ENCODE measurements around the gene ZMAT2. TPM values are rescaled to one million over a fixed set of nuclear protein-coding genes. Genes with fewer than 3 reads are reported as not detected.

ZMAT2 gene
- total RNA-seq, 1 experiment from 2014 or later = 62.2 TPM

- no peaks in the 10 kb centered on the region for H3K4me1 ChIP-seq (ENCODE audit: control insufficient read depth, insufficient read depth, low read length)
- no peak for TF ChIP-seq SIN3A (IDR thresholded peaks at IDR 0.05; ENCODE audit: borderline replicate concordance, insufficient read depth, low read depth, low read length)
- no peak for TF ChIP-seq POLR2AphosphoS5 (IDR thresholded peaks at IDR 0.05; ENCODE audit: low read depth, low read length)
- no peak for TF ChIP-seq TCF7L2 (IDR thresholded peaks at IDR 0.05; ENCODE audit: low read depth, low read length)
- TF ChIP-seq REST (IDR thresholded peaks at IDR 0.05; ENCODE audit: insufficient read depth in 1 of 2, low read depth in 2 of 2, low read length in 1 of 2) = no peak
- TF ChIP-seq CTCF (IDR thresholded peaks at IDR 0.05) = no peak
- in situ Hi-C loops (cut with HindIII; ENCODE audit: low pct_unique_long_range_greater_than_20kb, low sequenced_read_pairs) = no loop called here
- peaks cover 14% of the 10 kb centered on the region for H3K36me3 ChIP-seq (ENCODE audit: control insufficient read depth, insufficient read depth, low read length)
- H3K27ac ChIP-seq (ENCODE audit: low read length) = no peak overlapping the region
- DNase-seq (ENCODE audit: low read depth, low spot score) (no peak), ATAC-seq (no peak)
- no TSS peak for BruUV-seq (replicated peaks)
- ChIA-PET CTCF (no interaction called here), POLR2A (interaction anchor here (0.9 kb wide), 1 partner anchor 16 kb away, joined by 3 read pairs; no protein-coding TSS in a partner anchor)
- no peak overlapping the region for H3K4me3 ChIP-seq (ENCODE audit: low read depth in 2 of 2, low read length in 2 of 2)
- no peaks in the 10 kb centered on the region for H3K9me3 ChIP-seq (ENCODE audit: control insufficient read depth, insufficient read depth, low read depth, low read length)
- no peaks in the 10 kb centered on the region for H3K27me3 ChIP-seq (ENCODE audit: control insufficient read depth, insufficient read depth, low read length)
- intact Hi-C loops (cut with micrococcal nuclease; ENCODE audit: unreplicated experiment) = no loop called here
Measured at GRCh38 chr5:140674629-140675028, 25.6 kb upstream of the ZMAT2 start.

- intact Hi-C loops (cut with micrococcal nuclease; ENCODE audit: unreplicated experiment) (no loop called here), in situ Hi-C loops (cut with HindIII; ENCODE audit: low pct_unique_long_range_greater_than_20kb, low sequenced_read_pairs) (no loop called here)
- peaks cover 20% of the 10 kb centered on the region for H3K36me3 ChIP-seq (ENCODE audit: control insufficient read depth, insufficient read depth, low read length)
- no peak overlapping the region for H3K4me3 ChIP-seq (ENCODE audit: low read depth in 2 of 2, low read length in 2 of 2)
- H3K27ac ChIP-seq (ENCODE audit: low read length) = no peak overlapping the region
- no TSS peak for BruUV-seq (replicated peaks)
- ATAC-seq (no peak), DNase-seq (ENCODE audit: low read depth, low spot score) (no peak)
- H3K4me1 ChIP-seq (ENCODE audit: control insufficient read depth, insufficient read depth, low read length) = no peaks in the 10 kb centered on the region
- H3K9me3 ChIP-seq (ENCODE audit: control insufficient read depth, insufficient read depth, low read depth, low read length) = no peaks in the 10 kb centered on the region
- TF ChIP-seq TCF7L2 (IDR thresholded peaks at IDR 0.05; ENCODE audit: low read depth, low read length) (no peak), CTCF (IDR thresholded peaks at IDR 0.05) (no peak), POLR2AphosphoS5 (IDR thresholded peaks at IDR 0.05; ENCODE audit: low read depth, low read length) (no peak), REST (IDR thresholded peaks at IDR 0.05; ENCODE audit: insufficient read depth in 1 of 2, low read depth in 2 of 2, low read length in 1 of 2) (no peak), SIN3A (IDR thresholded peaks at IDR 0.05; ENCODE audit: borderline replicate concordance, insufficient read depth, low read depth, low read length) (no peak)
- no peaks in the 10 kb centered on the region for H3K27me3 ChIP-seq (ENCODE audit: control insufficient read depth, insufficient read depth, low read length)
- POLR2A ChIA-PET = no interaction called here
- CTCF ChIA-PET = no interaction called here
Measured at GRCh38 chr5:140677947-140678346, 22.3 kb upstream of the ZMAT2 start.

Data from Panc1 (cell line).